GM12874 (cell line): Measurements from ENCODE around the gene TTLL10.

Experiments used
- TF ChIP-seq, protein P1 (sequence below): IDR thresholded peaks from 2 replicates; pipeline ENCODE4 v1.5.1; 2011; ENCODE audit warnings: low read depth, mild to moderate bottlenecking, control low read depth, low read length, moderate library complexity; ENCODE audit not compliant: insufficient read depth

TTLL10 gene

GRCh38 chr1:1245178-1245816 lies 71.6 kb downstream of the TTLL10 start:
- TF ChIP-seq, protein P1, sequence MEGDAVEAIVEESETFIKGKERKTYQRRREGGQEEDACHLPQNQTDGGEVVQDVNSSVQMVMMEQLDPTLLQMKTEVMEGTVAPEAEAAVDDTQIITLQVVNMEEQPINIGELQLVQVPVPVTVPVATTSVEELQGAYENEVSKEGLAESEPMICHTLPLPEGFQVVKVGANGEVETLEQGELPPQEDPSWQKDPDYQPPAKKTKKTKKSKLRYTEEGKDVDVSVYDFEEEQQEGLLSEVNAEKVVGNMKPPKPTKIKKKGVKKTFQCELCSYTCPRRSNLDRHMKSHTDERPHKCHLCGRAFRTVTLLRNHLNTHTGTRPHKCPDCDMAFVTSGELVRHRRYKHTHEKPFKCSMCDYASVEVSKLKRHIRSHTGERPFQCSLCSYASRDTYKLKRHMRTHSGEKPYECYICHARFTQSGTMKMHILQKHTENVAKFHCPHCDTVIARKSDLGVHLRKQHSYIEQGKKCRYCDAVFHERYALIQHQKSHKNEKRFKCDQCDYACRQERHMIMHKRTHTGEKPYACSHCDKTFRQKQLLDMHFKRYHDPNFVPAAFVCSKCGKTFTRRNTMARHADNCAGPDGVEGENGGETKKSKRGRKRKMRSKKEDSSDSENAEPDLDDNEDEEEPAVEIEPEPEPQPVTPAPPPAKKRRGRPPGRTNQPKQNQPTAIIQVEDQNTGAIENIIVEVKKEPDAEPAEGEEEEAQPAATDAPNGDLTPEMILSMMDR = no peak

GRCh38 chr1:1245817-1246576 lies 72.3 kb downstream of the TTLL10 start:
- TF ChIP-seq, protein P1 = no peak

DNA sequence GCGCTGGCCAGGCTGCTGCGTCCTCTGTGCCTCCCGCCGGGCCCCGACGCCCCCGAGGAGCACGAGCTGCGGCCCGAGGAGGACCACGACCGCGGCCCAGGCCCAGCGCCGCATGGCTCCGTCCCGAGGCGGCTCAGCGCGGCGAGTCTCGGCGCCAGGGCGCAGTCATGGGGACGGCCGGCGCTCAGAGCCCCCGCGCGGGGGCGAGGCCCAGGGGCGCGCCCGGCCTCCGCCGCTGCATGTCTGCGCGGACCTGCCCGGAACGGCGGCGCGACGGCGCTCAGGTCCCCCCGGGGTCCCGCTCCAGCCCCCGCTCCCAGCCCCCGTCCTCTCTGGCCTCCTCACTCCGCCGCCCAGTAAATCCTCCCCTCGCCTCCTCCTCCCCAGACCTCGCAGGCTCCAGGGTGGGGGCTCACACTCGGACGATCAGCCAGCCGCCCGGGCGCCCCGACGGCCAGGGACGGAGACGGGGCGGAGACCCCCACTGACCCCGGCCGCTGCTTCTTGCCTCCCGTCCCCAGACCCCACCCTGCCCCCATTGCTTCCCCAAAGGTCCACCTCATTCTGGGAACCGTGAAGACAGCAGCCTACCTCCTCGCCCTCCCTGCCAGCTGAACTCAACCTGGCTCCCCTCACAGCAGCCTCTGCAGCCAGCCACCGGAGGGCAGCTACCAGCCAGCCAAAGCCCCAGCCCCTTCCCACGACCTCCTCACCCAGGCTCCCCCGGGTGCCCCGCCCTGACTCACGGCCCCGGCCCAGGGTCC lies 73.1 kb downstream of the TTLL10 start, which contains the start of gene C1QTNF12:
Gene C1QTNF12, minus strand, starts transcription at position 146 of the 764 bp plus-strand sequence. Its CDS starts 32 bp downstream, at position 114.
- TF ChIP-seq, protein P1 = no peak

- TF ChIP-seq, protein P1 = no peak
Measured at GRCh38 chr1:1247341-1247913, 73.7 kb downstream of the TTLL10 start.
